ENCODE measurements around the gene MGA.

MGA gene

GRCh38 chr15:41634072-41634626 is 26.1 kb upstream of the MGA start:
- Histone ChIP-seq H3K9me3 (ENCODE audit: control insufficient read depth, insufficient read depth, low read length) (no peaks in the 10 kb centered on the region), H3K36me3 (ENCODE audit: control insufficient read depth, insufficient read depth, low read length) (no peaks in the 10 kb centered on the region), H3K27me3 (ENCODE audit: control insufficient read depth, insufficient read depth, low read length) (no peaks in the 10 kb centered on the region), H3K9ac (ENCODE audit: low read depth, low read length) (no peak overlapping the region), H3K4me1 (ENCODE audit: control insufficient read depth, insufficient read depth, low read length) (peaks cover 38% of the 10 kb centered on the region), H3K4me3 (ENCODE audit: low read depth, low read length) (no peak overlapping the region), H3K27ac (ENCODE audit: low read depth, low read length) (no peak overlapping the region)

- H3K27me3 ChIP-seq (ENCODE audit: control insufficient read depth, insufficient read depth, low read length), result no peaks in the 10 kb centered on the region
- H3K36me3 ChIP-seq (ENCODE audit: control insufficient read depth, insufficient read depth, low read length), result no peaks in the 10 kb centered on the region
- no peak overlapping the region for H3K4me3 ChIP-seq (ENCODE audit: low read depth, low read length)
- H3K4me1 ChIP-seq (ENCODE audit: control insufficient read depth, insufficient read depth, low read length), result peaks cover 18% of the 10 kb centered on the region
- H3K9me3 ChIP-seq (ENCODE audit: control insufficient read depth, insufficient read depth, low read length), result no peaks in the 10 kb centered on the region
- no peak overlapping the region for H3K27ac ChIP-seq (ENCODE audit: low read depth, low read length)
- no peak overlapping the region for H3K9ac ChIP-seq (ENCODE audit: low read depth, low read length)
Measured at GRCh38 chr15:41637086-41637485, 23.1 kb upstream of the MGA start.

- no peaks in the 10 kb centered on the region for H3K27me3 ChIP-seq (ENCODE audit: control insufficient read depth, insufficient read depth, low read length)
- no peak overlapping the region for H3K9ac ChIP-seq (ENCODE audit: low read depth, low read length)
- H3K4me3 ChIP-seq (ENCODE audit: low read depth, low read length), result no peak overlapping the region
- no peaks in the 10 kb centered on the region for H3K36me3 ChIP-seq (ENCODE audit: control insufficient read depth, insufficient read depth, low read length)
- no peak overlapping the region for H3K27ac ChIP-seq (ENCODE audit: low read depth, low read length)
- H3K4me1 ChIP-seq (ENCODE audit: control insufficient read depth, insufficient read depth, low read length), result no peaks in the 10 kb centered on the region
- H3K9me3 ChIP-seq (ENCODE audit: control insufficient read depth, insufficient read depth, low read length), result no peaks in the 10 kb centered on the region
Measured at GRCh38 chr15:41640985-41641384, 19.2 kb upstream of the MGA start.

- Histone ChIP-seq H3K9ac (ENCODE audit: low read depth, low read length) (no peak overlapping the region), H3K27me3 (ENCODE audit: control insufficient read depth, insufficient read depth, low read length) (no peaks in the 10 kb centered on the region), H3K4me1 (ENCODE audit: control insufficient read depth, insufficient read depth, low read length) (no peaks in the 10 kb centered on the region), H3K36me3 (ENCODE audit: control insufficient read depth, insufficient read depth, low read length) (no peaks in the 10 kb centered on the region), H3K27ac (ENCODE audit: low read depth, low read length) (no peak overlapping the region), H3K4me3 (ENCODE audit: low read depth, low read length) (no peak overlapping the region), H3K9me3 (ENCODE audit: control insufficient read depth, insufficient read depth, low read length) (peaks cover 3% of the 10 kb centered on the region; the same call in 1 of the 2 replicates)
Measured at GRCh38 chr15:41647262-41647661, 12.9 kb upstream of the MGA start.

- H3K27me3 ChIP-seq (ENCODE audit: control insufficient read depth, insufficient read depth, low read length), result no peaks in the 10 kb centered on the region
- H3K4me1 ChIP-seq (ENCODE audit: control insufficient read depth, insufficient read depth, low read length), result no peaks in the 10 kb centered on the region
- H3K27ac ChIP-seq (ENCODE audit: low read depth, low read length), result no peak overlapping the region
- no peak overlapping the region for H3K4me3 ChIP-seq (ENCODE audit: low read depth, low read length)
- no peaks in the 10 kb centered on the region for H3K36me3 ChIP-seq (ENCODE audit: control insufficient read depth, insufficient read depth, low read length)
- H3K9me3 ChIP-seq (ENCODE audit: control insufficient read depth, insufficient read depth, low read length), result peaks cover 3% of the 10 kb centered on the region; the same call in 1 of the 2 replicates
- H3K9ac ChIP-seq (ENCODE audit: low read depth, low read length), result no peak overlapping the region
Measured at GRCh38 chr15:41648097-41648496, 12.1 kb upstream of the MGA start.

GRCh38 chr15:41648770-41649169 is 11.4 kb upstream of the MGA start:
- Histone ChIP-seq H3K27ac (ENCODE audit: low read depth, low read length) (no peak overlapping the region), H3K4me1 (ENCODE audit: control insufficient read depth, insufficient read depth, low read length) (no peaks in the 10 kb centered on the region), H3K4me3 (ENCODE audit: low read depth, low read length) (no peak overlapping the region), H3K36me3 (ENCODE audit: control insufficient read depth, insufficient read depth, low read length) (no peaks in the 10 kb centered on the region), H3K9me3 (ENCODE audit: control insufficient read depth, insufficient read depth, low read length) (peaks cover 3% of the 10 kb centered on the region; the same call in 1 of the 2 replicates), H3K27me3 (ENCODE audit: control insufficient read depth, insufficient read depth, low read length) (no peaks in the 10 kb centered on the region), H3K9ac (ENCODE audit: low read depth, low read length) (no peak overlapping the region)

GRCh38 chr15:41650806-41651205 is 9.4 kb upstream of the MGA start:
- no peak overlapping the region for H3K4me3 ChIP-seq (ENCODE audit: low read depth, low read length)
- H3K27me3 ChIP-seq (ENCODE audit: control insufficient read depth, insufficient read depth, low read length), result no peaks in the 10 kb centered on the region
- H3K36me3 ChIP-seq (ENCODE audit: control insufficient read depth, insufficient read depth, low read length), result no peaks in the 10 kb centered on the region
- H3K9me3 ChIP-seq (ENCODE audit: control insufficient read depth, insufficient read depth, low read length), result peaks cover 3% of the 10 kb centered on the region; the same call in 1 of the 2 replicates
- no peaks in the 10 kb centered on the region for H3K4me1 ChIP-seq (ENCODE audit: control insufficient read depth, insufficient read depth, low read length)
- no peak overlapping the region for H3K27ac ChIP-seq (ENCODE audit: low read depth, low read length)
- no peak overlapping the region for H3K9ac ChIP-seq (ENCODE audit: low read depth, low read length)

GRCh38 chr15:41651373-41651772 is 8.8 kb upstream of the MGA start:
- Histone ChIP-seq H3K4me3 (ENCODE audit: low read depth, low read length) (no peak overlapping the region), H3K36me3 (ENCODE audit: control insufficient read depth, insufficient read depth, low read length) (no peaks in the 10 kb centered on the region), H3K4me1 (ENCODE audit: control insufficient read depth, insufficient read depth, low read length) (no peaks in the 10 kb centered on the region), H3K27ac (ENCODE audit: low read depth, low read length) (no peak overlapping the region), H3K9ac (ENCODE audit: low read depth, low read length) (no peak overlapping the region), H3K9me3 (ENCODE audit: control insufficient read depth, insufficient read depth, low read length) (peaks cover 3% of the 10 kb centered on the region; the same call in 1 of the 2 replicates), H3K27me3 (ENCODE audit: control insufficient read depth, insufficient read depth, low read length) (no peaks in the 10 kb centered on the region)

GRCh38 chr15:41653760-41654159 is 6.4 kb upstream of the MGA start:
- Histone ChIP-seq H3K9me3 (ENCODE audit: control insufficient read depth, insufficient read depth, low read length) (peaks cover 3% of the 10 kb centered on the region; the same call in 1 of the 2 replicates), H3K27me3 (ENCODE audit: control insufficient read depth, insufficient read depth, low read length) (peaks cover 13% of the 10 kb centered on the region), H3K4me3 (ENCODE audit: low read depth, low read length) (no peak overlapping the region), H3K9ac (ENCODE audit: low read depth, low read length) (no peak overlapping the region), H3K36me3 (ENCODE audit: control insufficient read depth, insufficient read depth, low read length) (no peaks in the 10 kb centered on the region), H3K27ac (ENCODE audit: low read depth, low read length) (no peak overlapping the region), H3K4me1 (ENCODE audit: control insufficient read depth, insufficient read depth, low read length) (no peaks in the 10 kb centered on the region)

- Histone ChIP-seq H3K4me3 (ENCODE audit: low read depth, low read length) (no peak overlapping the region), H3K4me1 (ENCODE audit: control insufficient read depth, insufficient read depth, low read length) (peaks cover 5% of the 10 kb centered on the region), H3K9ac (ENCODE audit: low read depth, low read length) (no peak overlapping the region), H3K27me3 (ENCODE audit: control insufficient read depth, insufficient read depth, low read length) (peaks cover 22% of the 10 kb centered on the region), H3K9me3 (ENCODE audit: control insufficient read depth, insufficient read depth, low read length) (peaks cover 3% of the 10 kb centered on the region; the same call in 1 of the 2 replicates), H3K36me3 (ENCODE audit: control insufficient read depth, insufficient read depth, low read length) (no peaks in the 10 kb centered on the region), H3K27ac (ENCODE audit: low read depth, low read length) (no peak overlapping the region)
Measured at GRCh38 chr15:41655716-41656115, 4.5 kb upstream of the MGA start.

- Histone ChIP-seq H3K27ac (ENCODE audit: low read depth, low read length) (no peak overlapping the region), H3K9me3 (ENCODE audit: control insufficient read depth, insufficient read depth, low read length) (no peaks in the 10 kb centered on the region), H3K36me3 (ENCODE audit: control insufficient read depth, insufficient read depth, low read length) (no peaks in the 10 kb centered on the region), H3K9ac (ENCODE audit: low read depth, low read length) (no peak overlapping the region), H3K4me1 (ENCODE audit: control insufficient read depth, insufficient read depth, low read length) (peaks cover 5% of the 10 kb centered on the region), H3K27me3 (ENCODE audit: control insufficient read depth, insufficient read depth, low read length) (peaks cover 22% of the 10 kb centered on the region), H3K4me3 (ENCODE audit: low read depth, low read length) (no peak overlapping the region)
Measured at GRCh38 chr15:41656188-41656587, 4.0 kb upstream of the MGA start.
